HepG2 (cell line): ENCODE measurements around the gene NCBP1. TPM values are rescaled to one million over a fixed set of nuclear protein-coding genes. Genes with fewer than 3 reads are reported as not detected.

ENCODE experiments used
- ATAC-seq: fragments of 200-7000 bp; cut with Tn5 transposase; 3 replicates; pipeline ENCODE4 v1.9.1; 2020; ENCODE audit warnings: mild to moderate bottlenecking, moderate library complexity
- BruUV-seq: library from RNA; stranded (reverse); fragments of 400-500 nt; replicated peaks from 2 replicates; lab custom pipeline; 2021; lab: Mats Ljungman, UMichigan
- CTCF ChIA-PET: fragments of 300-600 bp; formaldehyde crosslinking; extraction: SDS; loops from one replicate; lab custom pipeline; 2021; ENCODE audit warnings: low total read pairs, inconsistent platforms, low intra/inter-chr PET ratio; lab: Yijun Ruan, JAX
- POLR2A ChIA-PET: fragments of 350-600 bp; sonication (Branson Sonifier 250); formaldehyde crosslinking; loops from one replicate; lab custom pipeline; 2020; ENCODE audit warnings: antibody characterized with exemption, inconsistent platforms; lab: Yijun Ruan, JAX
- DNase-seq: peaks from one replicate; pipeline ENCODE4 v3.0.0-alpha.2; 2015; ENCODE audit warnings: low spot score
- FAIRE-seq: peaks from 3 replicates; lab custom pipeline; 2011; peaks lifted over from hg19 to GRCh38; lab: Jason Lieb, UNC
- H2AFZ ChIP-seq: one replicate; pipeline ENCODE4 v1.6.1; 2011; ENCODE audit warnings: low read length, inconsistent platforms
- H3K27ac ChIP-seq: fragments of 300-600 bp; 3 replicates; pipeline ENCODE4 v1.8.0; 2011; ENCODE audit warnings: mixed run types, mild to moderate bottlenecking, mixed read lengths, low read length, inconsistent platforms; ENCODE audit not compliant: insufficient read depth; ENCODE audit errors: extremely low read length
- H3K27me3 ChIP-seq, 2 experiments: fragments of 200-600 bp in 1 of 2; 2 replicates in 1 of 2; 3 replicates in 1 of 2; pipeline versions ENCODE4 v1.6.0 to v1.8.0; 2011; ENCODE audit warnings: low read length in 2 of 2, mild to moderate bottlenecking in 2 of 2, moderate library complexity in 2 of 2, inconsistent platforms in 1 of 2; ENCODE audit not compliant: insufficient read depth in 2 of 2, control insufficient read depth in 1 of 2
- H3K36me3 ChIP-seq, 2 experiments: fragments of 200-600 bp in 1 of 2; replicated peaks in 1 of 2; 2 replicates in 1 of 2; 3 replicates in 1 of 2; pipeline versions ENCODE4 v1.5.1 to v1.8.0; 2011; ENCODE audit warnings: low read length in 2 of 2, inconsistent platforms in 1 of 2; ENCODE audit not compliant: insufficient read depth in 2 of 2, control insufficient read depth in 1 of 2
- H3K4me1 ChIP-seq: 2 replicates; pipeline ENCODE4 v1.5.1; 2012; ENCODE audit warnings: low read length, inconsistent platforms; ENCODE audit not compliant: insufficient read depth
- H3K4me2 ChIP-seq: 2 replicates; pipeline ENCODE4 v1.6.0; 2011; ENCODE audit warnings: low read depth, low read length, inconsistent platforms
- H3K4me3 ChIP-seq, 3 experiments: fragments of 200-600 bp in 1 of 3; sonication (generic), shearing (Covaris generic) in 1 of 3; replicated peaks in 1 of 3; 2 replicates each; pipeline ENCODE4 v1.5.1; 2011 to 2016; ENCODE audit warnings: low read length in 3 of 3, inconsistent platforms in 2 of 3, low read depth in 2 of 3, mild to moderate bottlenecking in 2 of 3, control low read depth in 1 of 3, mixed read lengths in 1 of 3; ENCODE audit not compliant: insufficient read depth in 1 of 3
- H3K79me2 ChIP-seq: one replicate; pipeline ENCODE4 v1.6.1; 2011; ENCODE audit warnings: low read length, inconsistent platforms; ENCODE audit not compliant: insufficient read depth
- H3K9ac ChIP-seq: 2 replicates; pipeline ENCODE4 v1.6.0; 2011; ENCODE audit warnings: mild to moderate bottlenecking, low read depth, low read length, inconsistent platforms; ENCODE audit not compliant: insufficient read depth
- H3K9me3 ChIP-seq: 2 replicates; pipeline ENCODE4 v1.5.1; 2012; ENCODE audit warnings: mild to moderate bottlenecking, low read length
- H4K20me1 ChIP-seq: 2 replicates; pipeline ENCODE4 v1.6.0; 2011; ENCODE audit warnings: inconsistent platforms, mild to moderate bottlenecking, low read length, moderate library complexity; ENCODE audit not compliant: insufficient read depth
- CENPX ChIP-seq: sonication (generic); formaldehyde crosslinking; IDR thresholded peaks from 2 replicates; pipeline ENCODE4 v1.9.0; 2021; ENCODE audit warnings: mild to moderate bottlenecking, missing genetic modification reagents, moderate library complexity
- FOSL2 ChIP-seq: sonication (generic); formaldehyde crosslinking; IDR thresholded peaks from 2 replicates; pipeline ENCODE4 v1.4.0; 2020; ENCODE audit warnings: missing genetic modification reagents
- IRF9 ChIP-seq: sonication (generic); formaldehyde crosslinking; IDR thresholded peaks from 2 replicates; pipeline ENCODE4 v1.8.0; 2022; ENCODE audit warnings: missing genetic modification reagents, mild to moderate bottlenecking, borderline replicate concordance
- KLF6 ChIP-seq: IDR thresholded peaks from 2 replicates; pipeline ENCODE4 v1.8.0; 2016; ENCODE audit warnings: missing biosample characterization, missing genetic modification reagents
- NCOA2 ChIP-seq: sonication (generic); formaldehyde crosslinking; IDR thresholded peaks from 2 replicates; pipeline ENCODE4 v1.8.0; 2022; ENCODE audit warnings: inconsistent platforms
- PLRG1 ChIP-seq: fragments of 450-650 bp; conservative IDR thresholded peaks from 2 replicates; pipeline ENCODE4 v1.6.1; 2016
- U2AF2 ChIP-seq: fragments of 200-400 bp; formaldehyde crosslinking; IDR thresholded peaks from 2 replicates; pipeline ENCODE4 v1.6.1; 2017; ENCODE audit warnings: low read depth, mild to moderate bottlenecking, low read length
- ZBED4 ChIP-seq: sonication (generic); formaldehyde crosslinking; IDR thresholded peaks from 2 replicates; pipeline ENCODE4 v1.4.0; 2020; ENCODE audit warnings: missing genetic modification reagents, borderline replicate concordance
- ZNF180 ChIP-seq: sonication (generic); formaldehyde crosslinking; IDR thresholded peaks from 2 replicates; pipeline ENCODE4 v1.4.0; 2020; ENCODE audit warnings: low read depth, missing genetic modification reagents, borderline replicate concordance
- ZNF274 ChIP-seq: sonication (generic); formaldehyde crosslinking; IDR thresholded peaks from 2 replicates; pipeline ENCODE4 v1.5.1; 2020; ENCODE audit warnings: mild to moderate bottlenecking, missing genetic modification reagents
- ZNF33B ChIP-seq: sonication (generic); formaldehyde crosslinking; IDR thresholded peaks from 2 replicates; pipeline ENCODE4 v1.5.1; 2020; ENCODE audit warnings: mild to moderate bottlenecking, missing genetic modification reagents
- ZNF574 ChIP-seq: sonication (generic); formaldehyde crosslinking; IDR thresholded peaks from 2 replicates; pipeline ENCODE4 v1.4.0; 2020; ENCODE audit warnings: missing genetic modification reagents
- in situ Hi-C: cut with HindIII; loops from 2 replicates; pipeline ENCODE4 v1.10.0; 2017; ENCODE audit warnings: low pct_unique_long_range_greater_than_20kb; ENCODE audit not compliant: extremely low pct_ligation_motif_present
- intact Hi-C: fragments of 100-400 bp; cut with micrococcal nuclease; formaldehyde crosslinking; loops from one replicate; pipeline ENCODE4 v1.10.0; 2022; ENCODE audit not compliant: unreplicated experiment
- polyA plus RNA-seq, 8 experiments: library from polyadenylated mRNA; depleted of rRNA in 3 of 8; stranded (reverse) in 7 of 8; unstranded in 1 of 8; fragments of >200 nt; fragmentation: Illumina TruSeq in 4 of 8; extraction: Trizol in 4 of 8; gene quantifications; 2 replicates each; pipeline versions ENCODE4 v1.2.1 to v1.2.3, GENCODE V29; 2011 to 2016; ENCODE audit warnings: low read depth in 4 of 8, missing spikeins in 1 of 8, mixed read lengths in 1 of 8; ENCODE audit not compliant: insufficient read depth in 1 of 8
- total RNA-seq, 5 experiments: library from RNA; depleted of rRNA; stranded (reverse); fragments of >200 nt; fragmentation: Illumina TruSeq; extraction: Trizol; gene quantifications; 2 replicates each; pipeline ENCODE4 v1.2.3, GENCODE V29; 2016; ENCODE audit warnings: low read depth in 1 of 5

Gene NCBP1
- total and polyA plus RNA-seq, 2 of the 13 experiments (the other 11 are each of a cell fraction or from before 2014, with no cell fraction given), result 13.3 to 40.2 TPM

GRCh38 chr9:97629156-97629555 lies 4.5 kb upstream of the NCBP1 start:
- CTCF ChIA-PET, result no interaction called here
- Histone ChIP-seq H3K4me1 (peaks cover 21% of the 10 kb centered on the region), H2AFZ (no peak overlapping the region), H3K79me2 (peaks cover 41% of the 10 kb centered on the region)
- no peak for ATAC-seq
- no peak for TF ChIP-seq IRF9 (CRISPR knock-in tag)
- TF ChIP-seq, all 625 proteins: peak for 0
- Histone ChIP-seq H3K4me3 (no peak overlapping the region), H3K9ac (no peak overlapping the region), H3K27ac (no peak overlapping the region), H3K27me3 (peaks cover 0 to 8% of the 10 kb centered on the region in 2 experiments; a peak in 1 of 5 replicates), H4K20me1 (no peaks in the 10 kb centered on the region; the same call in 1 of the 2 replicates), H3K9me3 (no peaks in the 10 kb centered on the region), H3K4me2 (no peak overlapping the region), H3K36me3 (peaks cover 0 to 24% of the 10 kb centered on the region in 2 experiments; a peak in 3 of 5 replicates)
- in situ Hi-C loops, result no loop called here
- DNase-seq (no peak), FAIRE-seq (no peak)
- intact Hi-C loops, result no loop called here
- BruUV-seq, result no TSS peak
- POLR2A ChIA-PET, result no interaction called here

GRCh38 chr9:97630591-97630990 lies 3.0 kb upstream of the NCBP1 start:
- Histone ChIP-seq H3K27ac (no peak overlapping the region), H3K4me3 (no peak overlapping the region), H2AFZ (no peak overlapping the region), H3K9me3 (no peaks in the 10 kb centered on the region), H3K79me2 (peaks cover 56% of the 10 kb centered on the region), H4K20me1 (no peaks in the 10 kb centered on the region; the same call in 1 of the 2 replicates), H3K36me3 (peaks cover 0 to 11% of the 10 kb centered on the region in 2 experiments; a peak in 1 of 5 replicates), H3K9ac (no peak overlapping the region), H3K4me1 (peaks cover 29% of the 10 kb centered on the region), H3K4me2 (no peak overlapping the region), H3K27me3 (peaks cover 0 to 8% of the 10 kb centered on the region in 2 experiments; a peak in 1 of 5 replicates)
- ChIA-PET CTCF (no interaction called here), POLR2A (no interaction called here)
- in situ Hi-C loops (no loop called here), intact Hi-C loops (loop anchor here (10.0 kb wide), 1 partner anchor 354 kb away; the partner anchor contains the start of gene ANP32B)
- no TSS peak for BruUV-seq
- no peak for FAIRE-seq
- no peak for DNase-seq
- ATAC-seq, result no peak
- TF ChIP-seq ZNF180 (CRISPR knock-in tag) (no peak), ZNF274 (CRISPR knock-in tag) (no peak), U2AF2 (no peak), PLRG1 (no peak), ZNF574 (CRISPR knock-in tag) (no peak), ZBED4 (no peak), KLF6 (no peak), ZNF33B (CRISPR knock-in tag) (no peak), FOSL2 (no peak), NCOA2 (no peak), CENPX (CRISPR knock-in tag) (no peak)
